Left lung (tissue), 10 donors: ENCODE data around the gene CCDC40. TPM values are rescaled to one million over a fixed set of nuclear protein-coding genes. Genes with fewer than 3 reads are reported as not detected.

Experiments
- ATAC-seq: fragments of 200-7000 bp; cut with Tn5 transposase; one replicate; pipeline ENCODE4 v1.9.1; 2020; ENCODE audit warnings: moderate library complexity
- DNase-seq, 4 donors: peaks; one replicate each; pipeline ENCODE4 v3.0.0-alpha.2; 2013 to 2020
- H3K27ac ChIP-seq, 2 donors: fragments of 200-600 bp; sonication (generic) in 1 of 2; one replicate each; pipeline versions ENCODE4 v1.5.0 to v1.8.0; 2020 to 2021
- H3K27me3 ChIP-seq, 2 donors: fragments of 200-600 bp; sonication (generic) in 1 of 2; one replicate each; pipeline versions ENCODE4 v1.5.0 to v1.8.0; 2020 to 2021
- H3K36me3 ChIP-seq, 2 donors: fragments of 200-600 bp; sonication (generic) in 1 of 2; one replicate each; pipeline versions ENCODE4 v1.5.0 to v1.8.0; 2020 to 2021
- H3K4me1 ChIP-seq, 2 donors: fragments of 200-600 bp; one replicate each; pipeline ENCODE4 v1.8.0; 2021
- H3K4me3 ChIP-seq, 2 donors: fragments of 200-600 bp; sonication (generic) in 1 of 2; one replicate each; pipeline versions ENCODE4 v1.5.0 to v1.8.0; 2020 to 2021; ENCODE audit warnings: mild to moderate bottlenecking in 1 of 2
- H3K9me3 ChIP-seq, 2 donors: fragments of 200-600 bp; sonication (generic) in 1 of 2; one replicate each; pipeline versions ENCODE4 v1.5.0 to v1.8.0; 2020 to 2021
- intact Hi-C, 2 donors: fragments of 100-400 bp; cut with DNase I; formaldehyde crosslinking; loops; one replicate each; pipeline versions ENCODE4 v1.11.2 to v1.14.2; 2022
- polyA plus RNA-seq, 6 donors: library from polyadenylated mRNA; unstranded; fragments of 120-200 nt; gene quantifications; one replicate each; pipeline ENCODE4 v1.2.1, GENCODE V29; 2013; ENCODE audit not compliant: insufficient read length in 6 of 6
- total RNA-seq, 2 donors: library from RNA; stranded (reverse); fragmentation: NEBNext Ultra II Directional; extraction: Animal tissue kit (Norgen Biotek cat#: 25700); gene quantifications; one replicate each; pipeline ENCODE4 v1.2.1, GENCODE V29; 2021
- TF ChIP-seq, protein P1 (sequence below), 2 donors: fragments of 200-600 bp; sonication (generic) in 1 of 2; IDR thresholded peaks; one replicate each; pipeline versions ENCODE4 v1.5.0 to v1.8.0; 2021; ENCODE audit warnings: antibody characterized with exemption in 2 of 2
- donor health status: DM: no; HTN: yes; CAD: no.
- donor health status: DM: no; HTN: no; CAD: no.

Gene CCDC40
- total and polyA plus RNA-seq, 8 donors: 8.0 to 15.2 (median 11.5) TPM

DNA sequence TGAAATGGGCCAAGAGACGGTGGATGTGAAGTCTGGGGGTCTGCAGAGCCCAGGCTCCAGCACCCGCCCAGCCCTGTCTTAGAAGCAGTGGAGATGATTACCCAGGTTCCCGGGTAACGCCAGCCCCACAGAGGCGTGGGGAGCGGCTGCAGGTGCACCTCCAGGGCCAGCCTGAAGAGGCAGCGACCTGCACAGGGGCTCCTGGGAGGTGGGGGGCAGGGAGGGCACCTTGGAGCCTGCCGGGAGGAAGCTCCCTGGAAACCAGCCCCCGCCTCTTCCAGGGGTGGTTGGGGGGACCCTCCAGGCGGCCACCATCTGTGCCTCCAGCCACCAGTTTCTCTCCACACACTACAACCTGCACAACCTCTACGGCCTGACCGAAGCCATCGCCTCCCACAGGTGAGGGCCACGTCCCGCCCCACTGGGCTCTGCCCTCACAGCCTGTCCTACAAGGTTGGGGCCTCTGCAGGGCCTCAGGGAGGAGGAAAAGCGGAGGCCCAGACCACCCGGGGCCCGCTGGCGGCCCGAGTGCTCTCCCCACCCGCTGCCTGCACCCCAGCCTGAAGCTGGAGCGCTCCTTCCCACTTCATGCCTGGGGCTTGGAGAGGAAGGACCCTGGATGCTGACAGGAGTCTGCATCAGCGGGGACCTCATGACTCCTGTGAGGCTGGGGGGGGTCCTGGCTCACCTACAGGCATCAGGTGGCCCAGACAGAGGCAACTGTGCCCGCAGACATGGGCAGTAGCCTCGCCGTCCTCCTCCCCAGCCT, 75.4 kb downstream of the CCDC40 start:
- DNase-seq (no peak), ATAC-seq (no peak)
- TF ChIP-seq, protein P1, sequence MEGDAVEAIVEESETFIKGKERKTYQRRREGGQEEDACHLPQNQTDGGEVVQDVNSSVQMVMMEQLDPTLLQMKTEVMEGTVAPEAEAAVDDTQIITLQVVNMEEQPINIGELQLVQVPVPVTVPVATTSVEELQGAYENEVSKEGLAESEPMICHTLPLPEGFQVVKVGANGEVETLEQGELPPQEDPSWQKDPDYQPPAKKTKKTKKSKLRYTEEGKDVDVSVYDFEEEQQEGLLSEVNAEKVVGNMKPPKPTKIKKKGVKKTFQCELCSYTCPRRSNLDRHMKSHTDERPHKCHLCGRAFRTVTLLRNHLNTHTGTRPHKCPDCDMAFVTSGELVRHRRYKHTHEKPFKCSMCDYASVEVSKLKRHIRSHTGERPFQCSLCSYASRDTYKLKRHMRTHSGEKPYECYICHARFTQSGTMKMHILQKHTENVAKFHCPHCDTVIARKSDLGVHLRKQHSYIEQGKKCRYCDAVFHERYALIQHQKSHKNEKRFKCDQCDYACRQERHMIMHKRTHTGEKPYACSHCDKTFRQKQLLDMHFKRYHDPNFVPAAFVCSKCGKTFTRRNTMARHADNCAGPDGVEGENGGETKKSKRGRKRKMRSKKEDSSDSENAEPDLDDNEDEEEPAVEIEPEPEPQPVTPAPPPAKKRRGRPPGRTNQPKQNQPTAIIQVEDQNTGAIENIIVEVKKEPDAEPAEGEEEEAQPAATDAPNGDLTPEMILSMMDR (IDR thresholded peaks at IDR 0.05): no peak
- Histone ChIP-seq H3K9me3 (no peaks in the 10 kb centered on the region), H3K4me1 (no peaks in the 10 kb centered on the region), H3K36me3 (peaks cover 0 to 35% of the 10 kb centered on the region in 2 donors), H3K27ac (no peak overlapping the region), H3K27me3 (no peaks in the 10 kb centered on the region), H3K4me3 (no peak overlapping the region)
- intact Hi-C loops: no loop called here

GRCh38 chr17:80112471-80113032, 76.1 kb downstream of the CCDC40 start:
- ATAC-seq: no peak
- Histone ChIP-seq H3K27ac (no peak overlapping the region), H3K36me3 (peaks cover 0 to 35% of the 10 kb centered on the region in 2 donors), H3K4me3 (no peak overlapping the region), H3K27me3 (no peaks in the 10 kb centered on the region), H3K4me1 (no peaks in the 10 kb centered on the region), H3K9me3 (no peaks in the 10 kb centered on the region)
- TF ChIP-seq, protein P1 (IDR thresholded peaks at IDR 0.05): no peak
- intact Hi-C loops: no loop called here
- DNase-seq: no peak

DNA sequence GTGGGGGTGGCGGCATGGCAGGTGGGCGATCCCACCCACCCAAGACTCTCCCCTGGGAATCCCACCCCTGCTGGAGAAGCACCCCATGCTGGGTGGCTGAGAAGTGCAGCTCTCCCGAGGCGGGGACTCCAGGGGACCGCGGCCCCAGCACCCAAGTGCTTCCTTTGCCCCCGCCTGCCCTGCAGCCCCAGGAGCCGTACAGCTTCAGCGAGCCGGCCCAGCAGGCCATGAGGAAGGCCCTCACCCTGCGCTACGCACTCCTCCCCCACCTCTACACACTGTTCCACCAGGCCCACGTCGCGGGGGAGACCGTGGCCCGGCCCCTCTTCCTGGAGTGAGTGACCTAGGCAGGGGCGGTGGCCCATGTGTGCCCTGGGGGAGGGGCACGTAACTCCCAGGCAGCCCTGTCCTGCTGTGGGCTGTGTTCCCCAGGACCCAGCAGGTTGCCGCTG, 76.6 kb downstream of the CCDC40 start:
- intact Hi-C loops: no loop called here
- Histone ChIP-seq H3K4me3 (no peak overlapping the region), H3K36me3 (peaks cover 0 to 35% of the 10 kb centered on the region in 2 donors), H3K27me3 (no peaks in the 10 kb centered on the region), H3K27ac (no peak overlapping the region), H3K9me3 (no peaks in the 10 kb centered on the region), H3K4me1 (no peaks in the 10 kb centered on the region)
- TF ChIP-seq, protein P1 (IDR thresholded peaks at IDR 0.05): no peak
- no peak for DNase-seq
- ATAC-seq: no peak

- H3K27me3 ChIP-seq: no peaks in the 10 kb centered on the region
- no peaks in the 10 kb centered on the region for H3K9me3 ChIP-seq
- H3K27ac ChIP-seq: no peak overlapping the region
- intact Hi-C loops: no loop called here
- no peaks in the 10 kb centered on the region for H3K4me1 ChIP-seq
- H3K4me3 ChIP-seq: no peak overlapping the region
- TF ChIP-seq, protein P1 (IDR thresholded peaks at IDR 0.05): no peak
- peaks cover 0 to 38% of the 10 kb centered on the region in 2 donors for H3K36me3 ChIP-seq
- ATAC-seq (no peak), DNase-seq (no peak)
Observed at GRCh38 chr17:80114758-80115157, 78.3 kb downstream of the CCDC40 start.

DNA sequence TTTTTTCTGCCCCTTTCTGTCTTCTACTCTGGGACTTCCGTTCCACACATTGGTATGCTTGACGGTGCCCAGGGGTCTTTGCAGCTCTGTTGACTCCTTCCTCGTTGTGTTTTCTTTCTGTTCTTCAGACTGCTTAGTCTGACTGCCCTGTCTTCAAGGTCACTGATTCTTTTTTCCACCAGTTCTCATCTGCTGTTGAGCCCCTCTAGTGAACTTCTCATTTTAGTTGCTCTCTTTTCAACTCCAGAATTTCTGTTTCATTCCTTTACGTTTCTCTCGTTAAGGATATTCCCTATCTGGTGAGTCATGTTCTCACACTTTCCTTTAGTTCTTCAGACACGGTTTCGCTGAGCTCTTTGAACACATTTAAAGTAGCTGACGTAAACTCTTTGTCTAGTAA, 78.7 kb downstream of the CCDC40 start:
- intact Hi-C loops: no loop called here
- ATAC-seq: no peak
- H3K4me1 ChIP-seq: no peaks in the 10 kb centered on the region
- H3K27me3 ChIP-seq: no peaks in the 10 kb centered on the region
- H3K27ac ChIP-seq: no peak overlapping the region
- no peak for DNase-seq
- H3K36me3 ChIP-seq: peaks cover 0 to 38% of the 10 kb centered on the region in 2 donors
- H3K4me3 ChIP-seq: no peak overlapping the region
- no peaks in the 10 kb centered on the region for H3K9me3 ChIP-seq
- TF ChIP-seq, protein P1 (IDR thresholded peaks at IDR 0.05): no peak
